Smooth muscle cell (in vitro differentiated cells): Measurements from ENCODE around the gene STRBP. TPM values are rescaled to one million over a fixed set of nuclear protein-coding genes. Genes with fewer than 3 reads are reported as not detected.

Experiments
- DNase-seq: peaks from one replicate; lab custom pipeline; 2025; ENCODE audit not compliant: unreplicated experiment; lab: John Stamatoyannopoulos, UW
- H2AFZ ChIP-seq: fragments of 200-600 bp; sonication (generic); 2 replicates; pipeline ENCODE4 v1.6.0; 2016; ENCODE audit warnings: antibody characterized with exemption, low read depth, mild to moderate bottlenecking
- H3F3A ChIP-seq: fragments of 200-600 bp; sonication (generic); 2 replicates; pipeline ENCODE4 v1.6.0; 2017; ENCODE audit warnings: antibody characterized with exemption, low read depth
- H3K27ac ChIP-seq: fragments of 200-600 bp; sonication (generic); 2 replicates; pipeline ENCODE4 v1.5.1; 2016; ENCODE audit warnings: low read depth, mild to moderate bottlenecking
- H3K27me3 ChIP-seq: fragments of 200-600 bp; sonication (generic); 2 replicates; pipeline ENCODE4 v1.6.1; 2016; ENCODE audit warnings: low read depth, mild to moderate bottlenecking
- H3K36me3 ChIP-seq: fragments of 200-600 bp; sonication (generic); 2 replicates; pipeline ENCODE4 v1.5.1; 2016; ENCODE audit warnings: low read depth
- H3K4me1 ChIP-seq: fragments of 200-600 bp; sonication (generic); 2 replicates; pipeline ENCODE4 v1.5.1; 2016; ENCODE audit warnings: low read depth
- H3K4me2 ChIP-seq: fragments of 200-600 bp; sonication (generic); 2 replicates; pipeline ENCODE4 v1.6.0; 2016; ENCODE audit warnings: mild to moderate bottlenecking
- H3K4me3 ChIP-seq: fragments of 200-600 bp; sonication (generic); 2 replicates; pipeline ENCODE4 v1.5.1; 2016; ENCODE audit warnings: mild to moderate bottlenecking
- H3K79me2 ChIP-seq: fragments of 200-600 bp; sonication (generic); 2 replicates; pipeline ENCODE4 v1.6.0; 2016; ENCODE audit warnings: low read depth, mild to moderate bottlenecking
- H3K9ac ChIP-seq: fragments of 200-600 bp; sonication (generic); 2 replicates; pipeline ENCODE4 v1.6.0; 2016; ENCODE audit warnings: low read depth
- H3K9me3 ChIP-seq: fragments of 200-600 bp; sonication (generic); replicated peaks from 2 replicates; pipeline ENCODE4 v1.5.1; 2016; ENCODE audit warnings: low read depth
- H4K20me1 ChIP-seq: fragments of 200-600 bp; sonication (generic); 2 replicates; pipeline ENCODE4 v1.6.0; 2016; ENCODE audit warnings: low read depth
- WGBS: methylation state at CpG from one replicate; pipeline ENCODE4 v1.1.7; 2016; ENCODE audit warnings: low lambda C conversion rate; 5-methylcytosine and 5-hydroxymethylcytosine counted together
- polyA plus RNA-seq: library from polyadenylated mRNA; unstranded; fragments of >200 nt; fragmentation: Nextera tagmentation; extraction: Ambion mirVana; gene quantifications from 2 replicates; pipeline ENCODE4 v1.2.1, GENCODE V29; 2016
- total RNA-seq: library from RNA; depleted of rRNA; stranded (reverse); fragments of >200 nt; gene quantifications from 2 replicates; pipeline ENCODE4 v1.2.3, GENCODE V29; 2014
- TF ChIP-seq, protein P1 (sequence below): fragments of 200-600 bp; sonication (generic); IDR thresholded peaks from 2 replicates; pipeline ENCODE4 v1.5.1; 2017; ENCODE audit warnings: borderline replicate concordance, mild to moderate bottlenecking, antibody characterized with exemption; ENCODE audit not compliant: insufficient read depth, poor library complexity, severe bottlenecking

Gene STRBP
- total and polyA plus RNA-seq, 2 experiments from 2014 or later, result 6.6 to 11.9 TPM

DNA sequence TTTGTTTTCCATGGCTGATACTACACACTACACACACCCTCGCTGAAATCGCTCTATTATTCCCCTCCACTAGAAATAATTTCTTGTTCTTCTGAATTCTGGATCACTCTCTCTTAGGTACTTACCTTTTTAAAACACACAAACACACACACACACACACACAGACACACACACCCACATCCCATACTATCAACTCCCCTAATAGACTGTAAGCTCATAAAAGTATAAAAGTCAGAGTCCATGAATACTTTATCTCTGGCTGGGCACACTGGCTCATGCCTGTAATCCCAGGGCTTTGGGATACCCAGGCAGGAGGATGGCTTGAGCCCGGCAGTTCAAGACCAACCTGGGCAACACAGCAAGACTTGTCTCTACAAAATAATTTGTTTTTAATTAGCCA lies 11.1 kb downstream of the STRBP start:
- H3F3A ChIP-seq, result no peaks in the 10 kb centered on the region
- no peaks in the 10 kb centered on the region for H3K36me3 ChIP-seq
- WGBS, result 77% methylated on average over 3 of the region's 3 CpGs
- no peak overlapping the region for H2AFZ ChIP-seq
- DNase-seq, result no peak
- H3K9ac ChIP-seq, result no peak overlapping the region
- H3K27me3 ChIP-seq, result no peaks in the 10 kb centered on the region
- no peaks in the 10 kb centered on the region for H3K4me1 ChIP-seq
- TF ChIP-seq, protein P1, sequence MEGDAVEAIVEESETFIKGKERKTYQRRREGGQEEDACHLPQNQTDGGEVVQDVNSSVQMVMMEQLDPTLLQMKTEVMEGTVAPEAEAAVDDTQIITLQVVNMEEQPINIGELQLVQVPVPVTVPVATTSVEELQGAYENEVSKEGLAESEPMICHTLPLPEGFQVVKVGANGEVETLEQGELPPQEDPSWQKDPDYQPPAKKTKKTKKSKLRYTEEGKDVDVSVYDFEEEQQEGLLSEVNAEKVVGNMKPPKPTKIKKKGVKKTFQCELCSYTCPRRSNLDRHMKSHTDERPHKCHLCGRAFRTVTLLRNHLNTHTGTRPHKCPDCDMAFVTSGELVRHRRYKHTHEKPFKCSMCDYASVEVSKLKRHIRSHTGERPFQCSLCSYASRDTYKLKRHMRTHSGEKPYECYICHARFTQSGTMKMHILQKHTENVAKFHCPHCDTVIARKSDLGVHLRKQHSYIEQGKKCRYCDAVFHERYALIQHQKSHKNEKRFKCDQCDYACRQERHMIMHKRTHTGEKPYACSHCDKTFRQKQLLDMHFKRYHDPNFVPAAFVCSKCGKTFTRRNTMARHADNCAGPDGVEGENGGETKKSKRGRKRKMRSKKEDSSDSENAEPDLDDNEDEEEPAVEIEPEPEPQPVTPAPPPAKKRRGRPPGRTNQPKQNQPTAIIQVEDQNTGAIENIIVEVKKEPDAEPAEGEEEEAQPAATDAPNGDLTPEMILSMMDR, result no peak
- no peak overlapping the region for H3K27ac ChIP-seq
- no peaks in the 10 kb centered on the region for H3K9me3 ChIP-seq
- H3K4me3 ChIP-seq, result no peak overlapping the region
- H3K4me2 ChIP-seq, result no peak overlapping the region
- H4K20me1 ChIP-seq, result peaks cover 23% of the 10 kb centered on the region
- H3K79me2 ChIP-seq, result peaks cover 19% of the 10 kb centered on the region

DNA sequence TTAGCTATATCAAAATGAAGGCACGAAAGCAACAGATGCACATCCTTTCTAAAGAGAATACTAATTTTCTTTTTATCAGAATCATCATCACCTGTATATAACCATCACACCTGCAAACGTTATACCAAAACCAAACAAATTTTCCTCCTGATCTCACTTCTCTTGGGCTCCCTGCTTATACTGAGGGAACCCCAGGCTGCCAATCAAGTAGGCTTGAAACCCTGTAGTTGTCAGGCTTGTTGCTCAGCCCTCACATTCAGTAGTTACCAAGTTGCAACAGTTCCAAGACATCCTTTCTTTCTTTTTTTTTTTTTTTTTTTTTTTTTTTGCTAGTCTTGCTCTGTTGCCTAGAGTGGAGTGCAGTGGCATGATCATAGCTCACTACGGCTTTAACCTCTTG lies 12.7 kb downstream of the STRBP start:
- Histone ChIP-seq H3K4me3 (no peak overlapping the region), H4K20me1 (peaks cover 15% of the 10 kb centered on the region), H2AFZ (no peak overlapping the region), H3K4me2 (no peak overlapping the region), H3K36me3 (no peaks in the 10 kb centered on the region), H3K9me3 (no peaks in the 10 kb centered on the region), H3K27me3 (no peaks in the 10 kb centered on the region), H3K4me1 (no peaks in the 10 kb centered on the region), H3K27ac (no peak overlapping the region), H3K79me2 (peaks cover 22% of the 10 kb centered on the region), H3K9ac (no peak overlapping the region), H3F3A (no peaks in the 10 kb centered on the region)
- TF ChIP-seq, protein P1, result no peak
- no peak for DNase-seq
- WGBS, result 85% methylated on average over 3 of the region's 3 CpGs

DNA sequence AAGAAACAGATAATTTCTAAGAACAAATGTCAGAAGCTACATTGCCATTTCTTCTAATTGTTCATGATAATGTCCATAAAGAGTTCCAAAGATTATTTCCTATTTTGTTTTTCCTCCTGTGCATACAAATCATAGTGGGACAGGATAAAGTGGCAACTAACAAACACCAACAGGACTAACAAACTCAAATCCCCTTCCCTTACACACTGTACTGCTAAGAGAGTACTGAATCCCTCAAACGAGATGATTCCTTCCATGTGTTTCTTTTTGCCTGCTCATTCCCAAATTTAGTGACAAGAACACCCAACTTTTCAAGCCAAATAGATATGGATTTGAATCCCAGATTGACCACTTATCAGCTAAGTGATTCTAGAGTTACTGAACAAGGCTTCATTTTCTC lies 15.2 kb downstream of the STRBP start:
- Histone ChIP-seq H3F3A (no peaks in the 10 kb centered on the region), H4K20me1 (peaks cover 5% of the 10 kb centered on the region), H3K4me1 (no peaks in the 10 kb centered on the region), H3K4me2 (no peak overlapping the region), H3K27ac (no peak overlapping the region), H3K79me2 (peaks cover 22% of the 10 kb centered on the region), H2AFZ (no peak overlapping the region), H3K36me3 (no peaks in the 10 kb centered on the region), H3K27me3 (no peaks in the 10 kb centered on the region), H3K4me3 (no peak overlapping the region), H3K9ac (no peak overlapping the region), H3K9me3 (no peaks in the 10 kb centered on the region)
- TF ChIP-seq, protein P1, result no peak
- 77% methylated on average over 1 of the region's 1 CpG for WGBS
- no peak for DNase-seq

DNA sequence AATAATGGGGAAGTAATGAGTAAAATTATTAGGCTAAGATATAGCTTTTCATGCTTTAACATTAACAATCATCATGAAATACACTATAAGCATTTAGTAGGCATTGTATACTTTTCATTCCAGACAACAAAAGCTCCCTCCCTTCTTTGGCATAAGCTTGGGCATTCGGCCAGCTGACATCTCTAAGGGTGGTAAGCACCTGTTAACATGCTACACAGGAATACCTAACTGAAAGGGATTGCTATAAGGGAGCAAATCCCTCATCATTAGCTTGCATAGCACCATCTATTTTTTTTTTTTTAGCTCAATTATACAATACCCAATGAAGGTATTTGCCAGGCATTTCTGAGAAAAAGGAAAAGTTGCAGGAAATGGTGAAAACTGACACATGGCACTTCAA lies 16.6 kb downstream of the STRBP start:
- no peak overlapping the region for H3K27ac ChIP-seq
- H2AFZ ChIP-seq, result no peak overlapping the region
- H3K4me3 ChIP-seq, result no peak overlapping the region
- H3K27me3 ChIP-seq, result no peaks in the 10 kb centered on the region
- TF ChIP-seq, protein P1, result no peak
- no peaks in the 10 kb centered on the region for H3K36me3 ChIP-seq
- no peaks in the 10 kb centered on the region for H3K9me3 ChIP-seq
- 100% methylated on average over 1 of the region's 1 CpG for WGBS
- DNase-seq, result no peak
- no peak overlapping the region for H3K9ac ChIP-seq
- H4K20me1 ChIP-seq, result peaks cover 5% of the 10 kb centered on the region
- H3K4me2 ChIP-seq, result no peak overlapping the region
- H3K4me1 ChIP-seq, result no peaks in the 10 kb centered on the region
- H3K79me2 ChIP-seq, result peaks cover 22% of the 10 kb centered on the region
- no peaks in the 10 kb centered on the region for H3F3A ChIP-seq
